Measurements from ENCODE around the gene TTYH2.

DNA sequence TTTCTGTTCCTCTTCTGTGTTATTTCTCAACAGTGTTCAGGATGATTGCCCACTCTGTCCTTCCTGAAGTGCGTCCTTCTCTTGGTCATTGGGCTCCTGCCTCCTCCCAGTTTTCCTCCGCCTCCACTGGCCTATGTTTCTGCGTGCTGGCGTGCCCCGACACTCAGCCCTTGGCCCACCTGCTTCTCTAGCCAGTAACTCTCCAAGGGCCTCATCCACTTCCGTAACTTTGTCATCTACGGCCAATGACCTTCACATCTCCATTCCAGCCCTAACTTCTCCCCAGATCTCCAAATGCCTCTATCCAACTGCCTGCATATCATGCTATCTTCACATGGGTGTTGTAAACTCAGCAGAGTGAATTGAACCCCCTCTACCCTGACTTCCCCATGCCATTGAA, 49.5 kb upstream of the TTYH2 start:
- TF ChIP-seq TAF1 (IDR thresholded peaks at IDR 0.05; ENCODE audit: low read depth, low read length) (no peak), SPI1 (IDR thresholded peaks at IDR 0.05; ENCODE audit: low read depth, low read length) (no peak), POLR2A (IDR thresholded peaks at IDR 0.05; ENCODE audit: low read depth, low read length) (no peak)

Measured in GM12891 (cell line).